ENCODE data around the gene CCDC3. TPM values are rescaled to one million over a fixed set of nuclear protein-coding genes. Genes with fewer than 3 reads are reported as not detected.

CCDC3 gene
- total and polyA plus RNA-seq, 2 of the 8 experiments (the other 6 are each of a cell fraction or from before 2014, with no cell fraction given), result 3.4 to 3.7 TPM

DNA sequence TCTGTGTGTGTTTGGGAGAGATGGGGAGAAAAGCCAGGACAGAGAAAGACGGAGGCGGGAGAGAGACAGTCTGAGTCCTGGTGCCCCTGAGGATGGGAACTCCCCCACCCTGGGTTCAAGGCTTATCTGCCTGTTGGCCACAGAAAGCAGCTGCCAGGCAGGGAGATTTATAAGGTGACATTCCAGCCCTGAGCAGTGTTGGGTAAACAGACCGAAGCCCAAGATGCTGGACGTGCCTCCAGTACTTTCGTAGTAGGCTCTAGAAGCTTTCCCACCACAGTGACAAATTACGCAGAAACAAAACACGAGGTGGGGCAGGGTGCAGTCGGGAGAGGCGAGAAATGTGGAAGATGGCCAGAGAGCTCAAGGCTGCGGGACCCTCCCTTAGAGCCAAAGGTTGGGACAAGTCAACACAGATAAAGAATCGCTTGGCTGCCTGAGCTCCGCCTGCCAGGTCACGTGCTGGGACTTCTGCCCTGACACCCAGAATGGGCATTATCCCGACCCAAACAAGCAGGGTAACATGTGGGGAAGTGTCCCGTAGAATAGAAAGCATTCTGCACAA is 41.1 kb downstream of the CCDC3 start:
- WGBS, 2 experiments (ENCODE audit: extremely low coverage in 1 of 2, insufficient coverage in 1 of 2, insufficient read length in 1 of 2, insufficient replicate concordance in 2 of 2, low coverage in 1 of 2, low lambda C conversion rate in 2 of 2, missing lambda C conversion rate in 1 of 2), result 90% methylated on average over 15 of the region's 15 CpGs; no CpG with 5 or more reads in 1 of the 2 experiments
- Histone ChIP-seq H3K36me3 (ENCODE audit: control insufficient read depth in 2 of 4, insufficient read depth in 4 of 4, low read length in 3 of 4) (no peaks in the 10 kb centered on the region), H4K8ac (ENCODE audit: extremely low read depth, insufficient read depth, low read length) (no peak overlapping the region; the same call in 1 of the 2 replicates), H2BK15ac (ENCODE audit: low read length) (no peak overlapping the region), H3K27me3 (replicated peaks in 1 of 4; ENCODE audit: control insufficient read depth in 3 of 4, extremely low read depth in 1 of 4, insufficient read depth in 3 of 4, low read length in 3 of 4) (no peaks in the 10 kb centered on the region), H3K79me1 (ENCODE audit: low read depth, low read length) (no peaks in the 10 kb centered on the region), H3K9me3 (ENCODE audit: insufficient read depth in 2 of 2, low read depth in 1 of 2, low read length in 1 of 2) (peaks cover 0 to 3% of the 10 kb centered on the region in 2 experiments; a peak in 2 of 4 replicates), H2BK20ac (ENCODE audit: low read length) (no peak overlapping the region), H3K4me2 (ENCODE audit: insufficient read depth in 1 of 2, low read depth in 2 of 2, low read length in 2 of 2) (no peak overlapping the region), H3K18ac (ENCODE audit: extremely low read depth, low read length) (no peak overlapping the region), H3K9ac (replicated peaks in 1 of 4; ENCODE audit: extremely low read depth in 1 of 4, low read depth in 3 of 4, low read length in 3 of 4) (no peak overlapping the region), H2AFZ (ENCODE audit: low read length) (no peak overlapping the region; the same call in 1 of the 2 replicates), H3K79me2 (ENCODE audit: control insufficient read depth in 1 of 2, insufficient read depth in 2 of 2, low read length in 2 of 2) (no peaks in the 10 kb centered on the region), H3K27ac (ENCODE audit: low read depth, low read length) (no peak overlapping the region), H3K23me2 (ENCODE audit: low read depth, low read length) (no peaks in the 10 kb centered on the region), H3K4ac (replicated peaks; ENCODE audit: insufficient read length, low read depth, low read length) (no peak overlapping the region), H4K20me1 (replicated peaks in 1 of 2; ENCODE audit: control insufficient read depth in 1 of 2, insufficient read depth in 2 of 2, low read length in 2 of 2) (no peaks in the 10 kb centered on the region), H2BK120ac (replicated peaks; ENCODE audit: low read depth, low read length) (no peak overlapping the region), H3K14ac (ENCODE audit: insufficient read length) (no peak overlapping the region), H2AK5ac (ENCODE audit: low read depth, low read length) (no peak overlapping the region), H2BK12ac (ENCODE audit: low read depth, low read length) (no peak overlapping the region), H3K56ac (replicated peaks; ENCODE audit: insufficient read length, low read depth, low read length) (no peak overlapping the region), H3K23ac (ENCODE audit: insufficient read length) (no peak overlapping the region), H3K4me1 (replicated peaks in 1 of 4; ENCODE audit: control insufficient read depth in 3 of 4, insufficient read depth in 4 of 4, low read length in 3 of 4) (no peaks in the 10 kb centered on the region), H4K91ac (replicated peaks; ENCODE audit: insufficient read length, low read length) (no peak overlapping the region), H4K5ac (ENCODE audit: insufficient read length, low read depth, low read length) (no peak overlapping the region), H3K4me3 (ENCODE audit: extremely low read depth in 1 of 4, insufficient read depth in 2 of 4, low read depth in 3 of 4, low read length in 4 of 4) (no peak overlapping the region), H2BK5ac (ENCODE audit: low read depth, low read length) (0 out of 2 replicates have a peak overlapping the region, but pooled peaks have one; percentile 1)
- ChIA-PET POLR2A (ENCODE audit: partially characterized antibody) (no interaction called here), CTCF (ENCODE audit: partially characterized antibody) (interaction anchor here (0.6 to 2.0 kb wide), 3 partner anchors 11 to 53 kb away, joined by 3 to 6 read pairs (median 3); no protein-coding TSS in a partner anchor)
- FAIRE-seq, result no peak
- no peak for DNase-seq (ENCODE audit: low read depth in 1 of 2, low spot score in 2 of 2)
- no peak for TF ChIP-seq BRCA1 (IDR thresholded peaks at IDR 0.05; ENCODE audit: low read depth, low read length)
- no peak for TF ChIP-seq CHD2 (IDR thresholded peaks at IDR 0.05; ENCODE audit: low read length)
- TF ChIP-seq HDAC6 (IDR thresholded peaks at IDR 0.05; ENCODE audit: low read depth, low read length), result no peak
- no peak for TF ChIP-seq BCL11A (IDR thresholded peaks at IDR 0.05; ENCODE audit: low read depth in 2 of 2, low read length in 2 of 2)
- no peak for TF ChIP-seq TBP (IDR thresholded peaks at IDR 0.05; ENCODE audit: low read depth, low read length)
- TF ChIP-seq CTBP2 (IDR thresholded peaks at IDR 0.05; ENCODE audit: borderline replicate concordance, insufficient read depth, insufficient read length, low read length), result no peak
- no peak for TF ChIP-seq CHD1 (IDR thresholded peaks at IDR 0.05; ENCODE audit: low read depth, low read length)
- TF ChIP-seq RBBP5 (IDR thresholded peaks at IDR 0.05; ENCODE audit: borderline replicate concordance, low read depth, low read length), result no peak
- no peak for TF ChIP-seq SAP30 (IDR thresholded peaks at IDR 0.05; ENCODE audit: insufficient read depth, insufficient replicate concordance, low read length)
- TF ChIP-seq TAF1 (IDR thresholded peaks at IDR 0.05; ENCODE audit: low read depth, low read length), result no peak
- no peak for TF ChIP-seq KDM5A (IDR thresholded peaks at IDR 0.05; ENCODE audit: low read length)
- no peak for TF ChIP-seq BACH1 (IDR thresholded peaks at IDR 0.05; ENCODE audit: low read length)
- no peak for TF ChIP-seq POLR2A (IDR thresholded peaks at IDR 0.05; ENCODE audit: control extremely low read depth in 1 of 2, low read depth in 2 of 2, low read length in 2 of 2)

All from H1 (cell line).